GM12878 (cell line): ENCODE data around the gene TANK. TPM values are rescaled to one million over a fixed set of nuclear protein-coding genes. Genes with fewer than 3 reads are reported as not detected.

ENCODE experiments used
- ATAC-seq: fragments of 200-7000 bp; cut with Tn5 transposase; 3 replicates; pipeline ENCODE4 v1.9.1; 2020; ENCODE audit warnings: mild to moderate bottlenecking, moderate library complexity
- BruUV-seq: library from RNA; stranded (reverse); fragments of 400-500 nt; replicated peaks from 2 replicates; lab custom pipeline; 2021; lab: Mats Ljungman, UMichigan
- CTCF ChIA-PET: fragments of 300-600 bp; sonication (Branson Sonifier 250); formaldehyde crosslinking; extraction: SDS; loops from one replicate; lab custom pipeline; 2021; ENCODE audit warnings: inconsistent platforms; lab: Yijun Ruan, JAX
- POLR2A ChIA-PET: fragments of 350-600 bp; formaldehyde crosslinking; extraction: SDS; loops from one replicate; lab custom pipeline; 2021; ENCODE audit warnings: inconsistent platforms; lab: Charles Lee
- RAD21 ChIA-PET: fragments of 300-600 bp; sonication (Branson Sonifier 250); formaldehyde crosslinking; loops from one replicate; lab custom pipeline; 2023; ENCODE audit warnings: antibody characterized with exemption; ENCODE audit not compliant: unreplicated experiment; lab: Charles Lee
- SMC1A ChIA-PET: fragments of 300-600 bp; sonication (Branson Sonifier 250); formaldehyde crosslinking; loops from one replicate; lab custom pipeline; 2023; ENCODE audit not compliant: unreplicated experiment, uncharacterized antibody; lab: Charles Lee
- DNase-seq: peaks from one replicate; pipeline ENCODE4 v3.0.0-alpha.2; 2011; ENCODE audit warnings: low read depth, low spot score
- FAIRE-seq: peaks from 3 replicates; lab custom pipeline; 2011; peaks lifted over from hg19 to GRCh38; lab: Jason Lieb, UNC
- H2AFZ ChIP-seq: 2 replicates; pipeline ENCODE4 v1.6.0; 2011; ENCODE audit warnings: low read depth, low read length, control low read depth; ENCODE audit not compliant: control insufficient read depth
- H3K27ac ChIP-seq: 2 replicates; pipeline ENCODE4 v1.5.1; 2011; ENCODE audit warnings: control low read depth; ENCODE audit not compliant: control insufficient read depth, insufficient read depth
- H3K27me3 ChIP-seq, 2 experiments: replicated peaks in 1 of 2; 2 replicates each; pipeline versions ENCODE4 v1.6.0 to v1.6.1; 2011; ENCODE audit warnings: low read length in 1 of 2; ENCODE audit not compliant: control insufficient read depth in 2 of 2, insufficient read depth in 2 of 2
- H3K36me3 ChIP-seq, 2 experiments: 2 replicates each; pipeline ENCODE4 v1.5.1; 2011; ENCODE audit warnings: low read length in 1 of 2; ENCODE audit not compliant: control insufficient read depth in 2 of 2, insufficient read depth in 2 of 2
- H3K4me1 ChIP-seq: 2 replicates; pipeline ENCODE4 v1.6.1; 2011; ENCODE audit warnings: mild to moderate bottlenecking, low read length, moderate library complexity, mixed read lengths; ENCODE audit not compliant: control insufficient read depth, insufficient read depth
- H3K4me2 ChIP-seq: 2 replicates; pipeline ENCODE4 v1.6.0; 2011; ENCODE audit warnings: control low read depth; ENCODE audit not compliant: control insufficient read depth, insufficient read depth
- H3K4me3 ChIP-seq: fragments of 200-600 bp; sonication (generic); 2 replicates; pipeline ENCODE4 v1.5.1; 2016
- H3K79me2 ChIP-seq: 2 replicates; pipeline ENCODE4 v1.6.0; 2011; ENCODE audit warnings: low read length; ENCODE audit not compliant: control insufficient read depth, insufficient read depth
- H3K9ac ChIP-seq: 2 replicates; pipeline ENCODE4 v1.8.0; 2011; ENCODE audit warnings: low read length, control low read depth, mixed read lengths; ENCODE audit not compliant: control insufficient read depth, insufficient read depth
- H3K9me3 ChIP-seq: replicated peaks from 3 replicates; pipeline ENCODE4 v1.5.1; 2011; ENCODE audit warnings: mild to moderate bottlenecking, low read length; ENCODE audit not compliant: control insufficient read depth, insufficient read depth
- H4K20me1 ChIP-seq: 2 replicates; pipeline ENCODE4 v1.6.0; 2011; ENCODE audit not compliant: control insufficient read depth, insufficient read depth
- FOS ChIP-seq: IDR thresholded peaks from 3 replicates; pipeline ENCODE4 v1.6.1; 2011; ENCODE audit warnings: borderline replicate concordance; ENCODE audit not compliant: insufficient read length; ENCODE audit errors: extremely low read depth
- HDAC6 ChIP-seq: fragments of 200-600 bp; sonication (generic); IDR thresholded peaks from one replicate; pipeline ENCODE4 v1.8.0; 2017; ENCODE audit warnings: antibody characterized with exemption; ENCODE audit not compliant: unreplicated experiment
- NRF1 ChIP-seq: conservative IDR thresholded peaks from 2 replicates; pipeline ENCODE4 v1.6.1; 2011; ENCODE audit warnings: mild to moderate bottlenecking, low read depth, low read length, improper control_type of control experiment
- RUNX3 ChIP-seq: IDR thresholded peaks from 2 replicates; pipeline ENCODE4 v1.6.1; 2012; ENCODE audit warnings: low read length, inconsistent platforms
- TBL1XR1 ChIP-seq: IDR thresholded peaks from 2 replicates; pipeline ENCODE4 v1.6.1; 2012; ENCODE audit warnings: low read depth, low read length, improper control_type of control experiment
- WGBS: methylation state at CpG from one replicate; pipeline ENCODE4 v1.1.6; 2016; ENCODE audit warnings: low lambda C conversion rate; ENCODE audit not compliant: insufficient replicate concordance, insufficient coverage; ENCODE audit errors: missing lambda C conversion rate; 5-methylcytosine and 5-hydroxymethylcytosine counted together
- in situ Hi-C: fragments of 300-500 bp; cut with MboI; formaldehyde crosslinking; loops from 9 replicates; pipeline ENCODE4 v1.14.3; 2018; ENCODE audit warnings: mixed read lengths
- intact Hi-C: fragments of 100-400 bp; cut with micrococcal nuclease; formaldehyde crosslinking; loops from one replicate; pipeline ENCODE4 v1.14.2; 2022; ENCODE audit not compliant: unreplicated experiment
- polyA plus RNA-seq, 11 experiments: library from polyadenylated mRNA; depleted of rRNA in 4 of 11; unstranded in 6 of 11; stranded (reverse) in 5 of 11; fragments of >200 nt; fragmentation: Nextera tagmentation in 4 of 11; fragmentation: Illumina TruSeq in 1 of 11; extraction: Ambion mirVana in 4 of 11; extraction: Trizol in 1 of 11; gene quantifications; 1 replicate in 1 of 11; 2 replicates in 10 of 11; pipeline versions ENCODE4 v1.2.1 to v1.2.3, GENCODE V29; 2011 to 2016; ENCODE audit warnings: inconsistent platforms in 2 of 11, missing spikeins in 2 of 11, low read depth in 1 of 11
- total RNA-seq, 4 experiments: library from RNA; depleted of rRNA in 3 of 4; stranded (reverse); fragments of >200 nt in 3 of 4; fragmentation: Illumina TruSeq in 1 of 4; extraction: Trizol in 1 of 4; gene quantifications; 2 replicates each; pipeline versions ENCODE4 v1.2.1 to v1.2.3, GENCODE V29; 2013 to 2021
- TF ChIP-seq, protein P1 (sequence below): fragments of 450-650 bp; IDR thresholded peaks from 2 replicates; pipeline ENCODE4 v1.6.1; 2017; ENCODE audit warnings: low read depth, mild to moderate bottlenecking, moderate library complexity
- TF ChIP-seq, protein P2 (sequence below): IDR thresholded peaks from 2 replicates; pipeline ENCODE4 v1.6.1; 2012; ENCODE audit warnings: improper control_type of control experiment, low read depth, low read length; ENCODE audit not compliant: insufficient replicate concordance
- TF ChIP-seq, protein P3 (sequence below), 3 experiments: IDR thresholded peaks in 2 of 3; conservative IDR thresholded peaks in 1 of 3; 2 replicates each; pipeline ENCODE4 v1.5.1; 2011; ENCODE audit warnings: low read depth in 3 of 3, low read length in 3 of 3, mild to moderate bottlenecking in 3 of 3, control low read depth in 2 of 3, moderate library complexity in 2 of 3, inconsistent platforms in 1 of 3, mixed read lengths in 1 of 3; ENCODE audit not compliant: control insufficient read depth in 2 of 3, insufficient read depth in 1 of 3; ENCODE audit errors: extremely low read depth in 1 of 3

Gene TANK
- total and polyA plus RNA-seq, 10 of the 15 experiments (the other 5 are each of a cell fraction or from before 2014, with no cell fraction given): 48.6 to 127 (median 103) TPM

DNA sequence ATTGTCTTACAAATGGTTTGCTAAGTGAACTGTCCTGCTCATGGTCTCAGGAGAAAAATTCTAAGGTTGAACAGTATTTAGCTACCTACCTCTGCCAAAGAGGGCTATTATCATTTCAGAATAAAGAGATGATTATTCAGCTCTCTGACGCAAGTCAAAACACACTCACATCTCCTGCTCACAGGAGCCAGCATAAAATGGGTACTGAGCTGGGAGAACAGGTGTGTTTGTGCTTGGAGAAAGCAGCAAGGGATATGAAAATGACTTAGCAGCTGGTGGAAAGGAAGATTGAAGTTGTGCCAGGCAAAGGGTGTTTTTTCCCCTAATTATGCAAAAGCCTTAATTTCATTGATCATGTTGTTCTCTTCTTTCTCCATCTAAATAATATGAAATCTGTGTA, 47.3 kb upstream of the TANK start:
- SMC1A ChIA-PET: interaction anchor here (0.6 to 9.4 kb wide), 14 partner anchors 8 to 271 kb away, joined by 3 to 79 read pairs (median 4); no protein-coding TSS in a partner anchor
- H3K4me3 ChIP-seq: no peak overlapping the region
- DNase-seq (no peak), ATAC-seq (no peak), FAIRE-seq (no peak)
- RAD21 ChIA-PET: interaction anchor here (1.6 to 2.2 kb wide), 2 partner anchors 8 to 23 kb away, joined by 5 read pairs; no protein-coding TSS in a partner anchor
- intact Hi-C loops: no loop called here
- no peak overlapping the region for H3K27ac ChIP-seq
- TF ChIP-seq RUNX3 (no peak), NRF1 (no peak), FOS (no peak), HDAC6 (no peak), TBL1XR1 (no peak)
- TF ChIP-seq, protein P1, sequence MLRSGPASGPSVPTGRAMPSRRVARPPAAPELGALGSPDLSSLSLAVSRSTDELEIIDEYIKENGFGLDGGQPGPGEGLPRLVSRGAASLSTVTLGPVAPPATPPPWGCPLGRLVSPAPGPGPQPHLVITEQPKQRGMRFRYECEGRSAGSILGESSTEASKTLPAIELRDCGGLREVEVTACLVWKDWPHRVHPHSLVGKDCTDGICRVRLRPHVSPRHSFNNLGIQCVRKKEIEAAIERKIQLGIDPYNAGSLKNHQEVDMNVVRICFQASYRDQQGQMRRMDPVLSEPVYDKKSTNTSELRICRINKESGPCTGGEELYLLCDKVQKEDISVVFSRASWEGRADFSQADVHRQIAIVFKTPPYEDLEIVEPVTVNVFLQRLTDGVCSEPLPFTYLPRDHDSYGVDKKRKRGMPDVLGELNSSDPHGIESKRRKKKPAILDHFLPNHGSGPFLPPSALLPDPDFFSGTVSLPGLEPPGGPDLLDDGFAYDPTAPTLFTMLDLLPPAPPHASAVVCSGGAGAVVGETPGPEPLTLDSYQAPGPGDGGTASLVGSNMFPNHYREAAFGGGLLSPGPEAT: no peak
- TF ChIP-seq, protein P2, sequence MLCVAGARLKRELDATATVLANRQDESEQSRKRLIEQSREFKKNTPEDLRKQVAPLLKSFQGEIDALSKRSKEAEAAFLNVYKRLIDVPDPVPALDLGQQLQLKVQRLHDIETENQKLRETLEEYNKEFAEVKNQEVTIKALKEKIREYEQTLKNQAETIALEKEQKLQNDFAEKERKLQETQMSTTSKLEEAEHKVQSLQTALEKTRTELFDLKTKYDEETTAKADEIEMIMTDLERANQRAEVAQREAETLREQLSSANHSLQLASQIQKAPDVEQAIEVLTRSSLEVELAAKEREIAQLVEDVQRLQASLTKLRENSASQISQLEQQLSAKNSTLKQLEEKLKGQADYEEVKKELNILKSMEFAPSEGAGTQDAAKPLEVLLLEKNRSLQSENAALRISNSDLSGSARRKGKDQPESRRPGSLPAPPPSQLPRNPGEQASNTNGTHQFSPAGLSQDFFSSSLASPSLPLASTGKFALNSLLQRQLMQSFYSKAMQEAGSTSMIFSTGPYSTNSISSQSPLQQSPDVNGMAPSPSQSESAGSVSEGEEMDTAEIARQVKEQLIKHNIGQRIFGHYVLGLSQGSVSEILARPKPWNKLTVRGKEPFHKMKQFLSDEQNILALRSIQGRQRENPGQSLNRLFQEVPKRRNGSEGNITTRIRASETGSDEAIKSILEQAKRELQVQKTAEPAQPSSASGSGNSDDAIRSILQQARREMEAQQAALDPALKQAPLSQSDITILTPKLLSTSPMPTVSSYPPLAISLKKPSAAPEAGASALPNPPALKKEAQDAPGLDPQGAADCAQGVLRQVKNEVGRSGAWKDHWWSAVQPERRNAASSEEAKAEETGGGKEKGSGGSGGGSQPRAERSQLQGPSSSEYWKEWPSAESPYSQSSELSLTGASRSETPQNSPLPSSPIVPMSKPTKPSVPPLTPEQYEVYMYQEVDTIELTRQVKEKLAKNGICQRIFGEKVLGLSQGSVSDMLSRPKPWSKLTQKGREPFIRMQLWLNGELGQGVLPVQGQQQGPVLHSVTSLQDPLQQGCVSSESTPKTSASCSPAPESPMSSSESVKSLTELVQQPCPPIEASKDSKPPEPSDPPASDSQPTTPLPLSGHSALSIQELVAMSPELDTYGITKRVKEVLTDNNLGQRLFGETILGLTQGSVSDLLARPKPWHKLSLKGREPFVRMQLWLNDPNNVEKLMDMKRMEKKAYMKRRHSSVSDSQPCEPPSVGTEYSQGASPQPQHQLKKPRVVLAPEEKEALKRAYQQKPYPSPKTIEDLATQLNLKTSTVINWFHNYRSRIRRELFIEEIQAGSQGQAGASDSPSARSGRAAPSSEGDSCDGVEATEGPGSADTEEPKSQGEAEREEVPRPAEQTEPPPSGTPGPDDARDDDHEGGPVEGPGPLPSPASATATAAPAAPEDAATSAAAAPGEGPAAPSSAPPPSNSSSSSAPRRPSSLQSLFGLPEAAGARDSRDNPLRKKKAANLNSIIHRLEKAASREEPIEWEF: no peak
- TF ChIP-seq, protein P3, sequence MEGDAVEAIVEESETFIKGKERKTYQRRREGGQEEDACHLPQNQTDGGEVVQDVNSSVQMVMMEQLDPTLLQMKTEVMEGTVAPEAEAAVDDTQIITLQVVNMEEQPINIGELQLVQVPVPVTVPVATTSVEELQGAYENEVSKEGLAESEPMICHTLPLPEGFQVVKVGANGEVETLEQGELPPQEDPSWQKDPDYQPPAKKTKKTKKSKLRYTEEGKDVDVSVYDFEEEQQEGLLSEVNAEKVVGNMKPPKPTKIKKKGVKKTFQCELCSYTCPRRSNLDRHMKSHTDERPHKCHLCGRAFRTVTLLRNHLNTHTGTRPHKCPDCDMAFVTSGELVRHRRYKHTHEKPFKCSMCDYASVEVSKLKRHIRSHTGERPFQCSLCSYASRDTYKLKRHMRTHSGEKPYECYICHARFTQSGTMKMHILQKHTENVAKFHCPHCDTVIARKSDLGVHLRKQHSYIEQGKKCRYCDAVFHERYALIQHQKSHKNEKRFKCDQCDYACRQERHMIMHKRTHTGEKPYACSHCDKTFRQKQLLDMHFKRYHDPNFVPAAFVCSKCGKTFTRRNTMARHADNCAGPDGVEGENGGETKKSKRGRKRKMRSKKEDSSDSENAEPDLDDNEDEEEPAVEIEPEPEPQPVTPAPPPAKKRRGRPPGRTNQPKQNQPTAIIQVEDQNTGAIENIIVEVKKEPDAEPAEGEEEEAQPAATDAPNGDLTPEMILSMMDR (IDR thresholded peaks at IDR 0.05 in 2 of 3, conservative IDR thresholded peaks at IDR 0.05 in 1 of 3; ENCODE audit: control insufficient read depth in 2 of 3, extremely low read depth in 1 of 3, insufficient read depth in 1 of 3, low read depth in 3 of 3, low read length in 3 of 3): no peak
- no peaks in the 10 kb centered on the region for H3K36me3 ChIP-seq
- CTCF ChIA-PET: interaction anchor here (0.8 to 8.1 kb wide), 6 partner anchors 5 to 110 kb away, joined by 3 to 68 read pairs (median 4); no protein-coding TSS in a partner anchor
- 86% methylated on average over 1 of the region's 1 CpG for WGBS
- no TSS peak for BruUV-seq
- H4K20me1 ChIP-seq: no peaks in the 10 kb centered on the region
- H2AFZ ChIP-seq: no peak overlapping the region
- H3K9me3 ChIP-seq: no peaks in the 10 kb centered on the region
- no peaks in the 10 kb centered on the region for H3K4me1 ChIP-seq
- POLR2A ChIA-PET: interaction anchor here (1.4 to 2.1 kb wide), 2 partner anchors 9 to 23 kb away, joined by 7 to 14 read pairs; no protein-coding TSS in a partner anchor
- in situ Hi-C loops: no loop called here
- no peaks in the 10 kb centered on the region for H3K27me3 ChIP-seq
- no peak overlapping the region for H3K4me2 ChIP-seq
- no peaks in the 10 kb centered on the region for H3K79me2 ChIP-seq
- no peak overlapping the region for H3K9ac ChIP-seq
